Endothelial cell of umbilical vein (primary cell): ENCODE measurements around the gene SZT2. TPM values are rescaled to one million over a fixed set of nuclear protein-coding genes. Genes with fewer than 3 reads are reported as not detected.

Experiments used
- BruUV-seq: library from RNA; stranded (reverse); fragments of 400-500 nt; replicated peaks from 2 replicates; lab custom pipeline; 2021; lab: Mats Ljungman, UMichigan
- CTCF ChIA-PET: fragments of 300-600, 350-600 bp; sonication (Branson Sonifier 250); formaldehyde crosslinking; loops from one replicate; lab custom pipeline; 2021; ENCODE audit warnings: antibody characterized with exemption, inconsistent platforms; lab: Charles Lee
- POLR2A ChIA-PET: fragments of 300-600, 350-600 bp; sonication (Branson Sonifier 250); formaldehyde crosslinking; loops from one replicate; lab custom pipeline; 2021; ENCODE audit warnings: antibody characterized with exemption, inconsistent platforms; lab: Charles Lee
- DNase-seq: peaks from one replicate; pipeline ENCODE4 v3.0.0-alpha.2; 2011; ENCODE audit warnings: low read depth, low spot score
- FAIRE-seq: peaks from 2 replicates; lab custom pipeline; 2011; peaks lifted over from hg19 to GRCh38; lab: Jason Lieb, UNC
- H2AFZ ChIP-seq: 2 replicates; pipeline ENCODE4 v1.6.0; 2012; ENCODE audit warnings: low read depth, low read length, control low read depth, inconsistent platforms
- H3K27ac ChIP-seq: 2 replicates; pipeline ENCODE4 v1.5.1; 2011; ENCODE audit warnings: low read depth, mild to moderate bottlenecking, control low read depth, low read length, moderate library complexity; ENCODE audit not compliant: insufficient read depth
- H3K27me3 ChIP-seq, 2 experiments: 2 replicates each; pipeline versions ENCODE4 v1.6.0 to v1.6.1; 2011; ENCODE audit warnings: low read length in 2 of 2, mixed read lengths in 1 of 2; ENCODE audit not compliant: control insufficient read depth in 2 of 2, insufficient read depth in 2 of 2
- H3K36me3 ChIP-seq, 2 experiments: 2 replicates in 1 of 2; 3 replicates in 1 of 2; pipeline ENCODE4 v1.5.1; 2011; ENCODE audit warnings: low read length in 2 of 2, mild to moderate bottlenecking in 1 of 2, moderate library complexity in 1 of 2; ENCODE audit not compliant: control insufficient read depth in 2 of 2, insufficient read depth in 2 of 2; ENCODE audit errors: extremely low read depth in 1 of 2
- H3K4me1 ChIP-seq: 3 replicates; pipeline ENCODE4 v1.5.1; 2011; ENCODE audit warnings: mild to moderate bottlenecking, low read length; ENCODE audit not compliant: control insufficient read depth, insufficient read depth; ENCODE audit errors: extremely low read depth
- H3K4me2 ChIP-seq: 2 replicates; pipeline ENCODE4 v1.6.1; 2011; ENCODE audit warnings: low read length, control low read depth, mixed read lengths; ENCODE audit not compliant: insufficient read depth
- H3K4me3 ChIP-seq, 3 experiments: fragments of 200-600 bp in 1 of 3; sonication (generic), shearing (Covaris generic) in 1 of 3; replicated peaks in 1 of 3; 2 replicates each; pipeline ENCODE4 v1.5.1; 2011 to 2016; ENCODE audit warnings: control low read depth in 3 of 3, low read length in 3 of 3, mild to moderate bottlenecking in 2 of 3, inconsistent platforms in 1 of 3, low read depth in 1 of 3, moderate library complexity in 1 of 3; ENCODE audit not compliant: insufficient read depth in 1 of 3
- H3K79me2 ChIP-seq: 2 replicates; pipeline ENCODE4 v1.6.0; 2012; ENCODE audit warnings: low read length, inconsistent platforms; ENCODE audit not compliant: control insufficient read depth, insufficient read depth
- H3K9ac ChIP-seq: replicated peaks from 2 replicates; pipeline ENCODE3; 2011; ENCODE audit warnings: low read length, control low read depth; ENCODE audit not compliant: insufficient read depth; ENCODE audit errors: extremely low read depth
- H3K9me1 ChIP-seq: replicated peaks from 3 replicates; pipeline ENCODE4 v1.6.0; 2011; ENCODE audit warnings: mild to moderate bottlenecking, low read length; ENCODE audit not compliant: control insufficient read depth, insufficient read depth; ENCODE audit errors: extremely low read depth
- H3K9me3 ChIP-seq: replicated peaks from 2 replicates; pipeline ENCODE4 v1.5.1; 2012; ENCODE audit warnings: low read length, inconsistent platforms; ENCODE audit not compliant: control insufficient read depth, insufficient read depth
- H4K20me1 ChIP-seq: replicated peaks from 2 replicates; pipeline ENCODE3; 2011; ENCODE audit warnings: mild to moderate bottlenecking, low read length; ENCODE audit not compliant: control insufficient read depth, insufficient read depth; ENCODE audit errors: extremely low read depth
- EZH2 ChIP-seq: IDR thresholded peaks from 2 replicates; pipeline ENCODE4 v1.6.1; 2012; ENCODE audit warnings: borderline replicate concordance, low read depth, mild to moderate bottlenecking, moderate library complexity, low read length, inconsistent platforms; ENCODE audit not compliant: severe bottlenecking
- FOS ChIP-seq: IDR thresholded peaks from 2 replicates; pipeline ENCODE4 v1.6.1; 2011; ENCODE audit warnings: mild to moderate bottlenecking, low read length, moderate library complexity, borderline replicate concordance; ENCODE audit not compliant: insufficient read depth
- GATA2 ChIP-seq: IDR thresholded peaks from 2 replicates; pipeline ENCODE4 v1.7.0; 2011; ENCODE audit warnings: low read depth, mild to moderate bottlenecking, moderate library complexity, mixed read lengths, low read length; ENCODE audit not compliant: insufficient read length, insufficient read depth
- JUN ChIP-seq: IDR thresholded peaks from 2 replicates; pipeline ENCODE4 v1.6.1; 2011; ENCODE audit warnings: borderline replicate concordance, low read depth; ENCODE audit not compliant: insufficient read length, insufficient read depth
- MYC ChIP-seq: IDR thresholded peaks from one replicate; pipeline ENCODE4 v1.6.1; 2011; ENCODE audit warnings: mild to moderate bottlenecking, low read depth, low read length
- POLR2A ChIP-seq: IDR thresholded peaks from 2 replicates; pipeline ENCODE4 v1.6.1; 2012; ENCODE audit warnings: low read depth, mild to moderate bottlenecking, control low read depth, low read length
- POLR2AphosphoS5 ChIP-seq: IDR thresholded peaks from 2 replicates; pipeline ENCODE4 v1.6.1; 2012; ENCODE audit warnings: low read depth, mild to moderate bottlenecking, control low read depth, low read length, moderate library complexity; ENCODE audit not compliant: insufficient read depth
- dilution Hi-C: fragments of 300-500 bp; cut with MboI; formaldehyde crosslinking; loops from one replicate; pipeline ENCODE4 v1.15.0; 2019; ENCODE audit warnings: low sequenced_read_pairs; ENCODE audit not compliant: extremely low pct_ligation_motif_present
- intact Hi-C: fragments of 100-400 bp; cut with micrococcal nuclease; formaldehyde crosslinking; loops from one replicate; pipeline ENCODE4 v1.10.0; 2022
- polyA plus RNA-seq, 4 experiments: library from polyadenylated mRNA; depleted of rRNA in 3 of 4; stranded (reverse) in 3 of 4; unstranded in 1 of 4; fragments of >200 nt; gene quantifications; 2 replicates each; pipeline versions ENCODE4 v1.2.1 to v1.2.3, GENCODE V29; 2011 to 2012; ENCODE audit warnings: missing spikeins in 1 of 4
- total RNA-seq: library from RNA; stranded (reverse); gene quantifications from 2 replicates; pipeline ENCODE4 v1.2.3, GENCODE V29; 2021
- TF ChIP-seq, protein P1 (sequence below), 2 donors: IDR thresholded peaks; 1 replicate in 1 of 2; 2 replicates in 1 of 2; pipeline ENCODE4 v1.5.1; 2011; ENCODE audit warnings: low read length in 2 of 2, mild to moderate bottlenecking in 2 of 2, moderate library complexity in 2 of 2, control low read depth in 1 of 2, inconsistent platforms in 1 of 2, low read depth in 1 of 2; ENCODE audit not compliant: insufficient read depth in 1 of 2; ENCODE audit errors: extremely low read depth in 1 of 2
- TF ChIP-seq, protein P2 (sequence below): IDR thresholded peaks from 2 replicates; pipeline ENCODE4 v1.6.1; 2011; ENCODE audit not compliant: insufficient read depth, insufficient read length

The SZT2 gene
- total and polyA plus RNA-seq, 2 donors (not counting 3 experiments of a cell fraction or from before 2014, with no cell fraction given) = 11.4 to 49.9 TPM

DNA sequence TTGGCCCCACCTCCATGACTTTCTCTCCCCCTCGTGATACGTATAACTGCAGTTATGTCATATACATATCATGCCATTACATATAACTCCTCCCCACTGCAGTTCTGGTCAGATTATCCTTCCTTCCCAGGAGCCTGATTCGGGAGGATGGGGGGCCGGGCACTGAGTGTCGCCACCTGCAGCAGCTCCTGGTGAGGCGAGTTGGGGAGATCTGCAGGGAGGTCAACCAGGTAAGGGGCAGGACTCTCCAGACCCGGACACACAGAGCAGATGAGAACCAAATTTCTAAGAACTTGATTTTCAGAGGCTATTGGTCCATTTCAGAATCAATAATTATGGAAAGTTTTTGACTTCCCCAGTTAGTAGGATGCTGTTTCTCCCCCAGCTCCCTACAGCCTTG lies 44.6 kb downstream of the SZT2 start:
- peaks cover 2 to 45% of the 10 kb centered on the region in 2 experiments for H3K36me3 ChIP-seq
- CTCF ChIA-PET = interaction anchor here (1.6 kb wide), 1 partner anchor 207 kb away, joined by 5 read pairs; no protein-coding TSS in a partner anchor

More for the DNA sequence above, 44.6 kb downstream of the SZT2 start:
- Histone ChIP-seq H3K9ac (no peak overlapping the region), H3K9me1 (no peaks in the 10 kb centered on the region), H3K79me2 (no peaks in the 10 kb centered on the region), H3K4me1 (no peaks in the 10 kb centered on the region), H3K4me3 (no peak overlapping the region), H3K9me3 (no peaks in the 10 kb centered on the region), H3K4me2 (no peak overlapping the region), H4K20me1 (no peaks in the 10 kb centered on the region), H3K27me3 (no peaks in the 10 kb centered on the region), H3K27ac (no peak overlapping the region), H2AFZ (no peak overlapping the region)
- BruUV-seq = no TSS peak
- dilution Hi-C loops (no loop called here), intact Hi-C loops (no loop called here)
- TF ChIP-seq, protein P1, sequence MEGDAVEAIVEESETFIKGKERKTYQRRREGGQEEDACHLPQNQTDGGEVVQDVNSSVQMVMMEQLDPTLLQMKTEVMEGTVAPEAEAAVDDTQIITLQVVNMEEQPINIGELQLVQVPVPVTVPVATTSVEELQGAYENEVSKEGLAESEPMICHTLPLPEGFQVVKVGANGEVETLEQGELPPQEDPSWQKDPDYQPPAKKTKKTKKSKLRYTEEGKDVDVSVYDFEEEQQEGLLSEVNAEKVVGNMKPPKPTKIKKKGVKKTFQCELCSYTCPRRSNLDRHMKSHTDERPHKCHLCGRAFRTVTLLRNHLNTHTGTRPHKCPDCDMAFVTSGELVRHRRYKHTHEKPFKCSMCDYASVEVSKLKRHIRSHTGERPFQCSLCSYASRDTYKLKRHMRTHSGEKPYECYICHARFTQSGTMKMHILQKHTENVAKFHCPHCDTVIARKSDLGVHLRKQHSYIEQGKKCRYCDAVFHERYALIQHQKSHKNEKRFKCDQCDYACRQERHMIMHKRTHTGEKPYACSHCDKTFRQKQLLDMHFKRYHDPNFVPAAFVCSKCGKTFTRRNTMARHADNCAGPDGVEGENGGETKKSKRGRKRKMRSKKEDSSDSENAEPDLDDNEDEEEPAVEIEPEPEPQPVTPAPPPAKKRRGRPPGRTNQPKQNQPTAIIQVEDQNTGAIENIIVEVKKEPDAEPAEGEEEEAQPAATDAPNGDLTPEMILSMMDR (IDR thresholded peaks at IDR 0.05; ENCODE audit: extremely low read depth in 1 of 2, insufficient read depth in 1 of 2, low read depth in 1 of 2, low read length in 2 of 2) = no peak
- no peak for TF ChIP-seq JUN
- TF ChIP-seq, protein P2, sequence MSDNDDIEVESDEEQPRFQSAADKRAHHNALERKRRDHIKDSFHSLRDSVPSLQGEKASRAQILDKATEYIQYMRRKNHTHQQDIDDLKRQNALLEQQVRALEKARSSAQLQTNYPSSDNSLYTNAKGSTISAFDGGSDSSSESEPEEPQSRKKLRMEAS = no peak
- no peak for TF ChIP-seq GATA2
- TF ChIP-seq EZH2 = no peak
- no peak for TF ChIP-seq POLR2A
- TF ChIP-seq MYC = no peak
- no peak for TF ChIP-seq POLR2AphosphoS5
- TF ChIP-seq FOS = no peak
- FAIRE-seq = no peak
- POLR2A ChIA-PET = interaction anchor here (0.6 kb wide), 1 partner anchor 153 kb away, joined by 3 read pairs; no protein-coding TSS in a partner anchor
- no peak for DNase-seq
